Activated CD4-positive, alpha-beta T cell treated with anti-CD3 and anti-CD28 coated beads for 24 hours (primary cell): ENCODE data around the gene SYF2.

Experiments
- DNase-seq, 2 donors: peaks; one replicate each; pipeline ENCODE4 v3.0.0-alpha.2; 2020; ENCODE audit warnings: low read depth in 2 of 2

The SYF2 gene

DNA sequence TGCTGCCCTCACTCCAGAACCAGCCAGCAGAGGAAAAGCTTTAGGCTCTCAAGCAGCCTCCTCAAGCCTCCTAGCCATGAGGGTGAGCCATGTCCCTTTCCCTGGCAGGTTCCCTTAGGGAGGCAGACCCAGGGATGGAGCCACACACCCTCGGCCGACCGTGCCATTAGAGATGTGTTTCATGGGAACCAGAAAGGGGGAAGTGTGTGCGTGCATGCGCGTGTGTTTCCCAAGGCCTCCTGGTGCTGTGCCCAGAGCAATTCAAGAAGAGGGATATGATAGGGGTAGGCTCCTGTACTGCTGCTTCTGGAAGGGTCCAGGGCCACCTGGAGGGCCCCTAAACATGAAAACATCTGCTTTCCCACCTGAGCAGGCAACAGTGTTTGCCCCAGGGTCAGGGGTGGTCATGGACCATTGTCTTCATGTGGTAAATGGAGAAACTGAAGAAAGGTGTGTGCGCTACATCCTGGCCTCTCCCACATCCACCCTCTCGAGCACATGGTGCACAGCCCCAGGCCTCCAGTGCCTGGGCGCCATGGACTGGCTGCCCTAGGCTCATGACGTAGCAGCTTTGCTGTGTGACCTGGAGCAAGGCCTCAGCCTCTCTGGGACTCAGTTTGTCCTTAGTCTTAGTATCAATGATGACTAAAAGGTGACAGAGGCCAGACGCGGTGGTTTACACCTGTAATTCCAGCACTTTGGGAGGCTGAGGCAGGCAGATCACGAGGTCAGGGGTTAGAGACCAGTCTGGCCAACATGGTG, 48.1 kb downstream of the SYF2 start:
- DNase-seq: no peak

DNA sequence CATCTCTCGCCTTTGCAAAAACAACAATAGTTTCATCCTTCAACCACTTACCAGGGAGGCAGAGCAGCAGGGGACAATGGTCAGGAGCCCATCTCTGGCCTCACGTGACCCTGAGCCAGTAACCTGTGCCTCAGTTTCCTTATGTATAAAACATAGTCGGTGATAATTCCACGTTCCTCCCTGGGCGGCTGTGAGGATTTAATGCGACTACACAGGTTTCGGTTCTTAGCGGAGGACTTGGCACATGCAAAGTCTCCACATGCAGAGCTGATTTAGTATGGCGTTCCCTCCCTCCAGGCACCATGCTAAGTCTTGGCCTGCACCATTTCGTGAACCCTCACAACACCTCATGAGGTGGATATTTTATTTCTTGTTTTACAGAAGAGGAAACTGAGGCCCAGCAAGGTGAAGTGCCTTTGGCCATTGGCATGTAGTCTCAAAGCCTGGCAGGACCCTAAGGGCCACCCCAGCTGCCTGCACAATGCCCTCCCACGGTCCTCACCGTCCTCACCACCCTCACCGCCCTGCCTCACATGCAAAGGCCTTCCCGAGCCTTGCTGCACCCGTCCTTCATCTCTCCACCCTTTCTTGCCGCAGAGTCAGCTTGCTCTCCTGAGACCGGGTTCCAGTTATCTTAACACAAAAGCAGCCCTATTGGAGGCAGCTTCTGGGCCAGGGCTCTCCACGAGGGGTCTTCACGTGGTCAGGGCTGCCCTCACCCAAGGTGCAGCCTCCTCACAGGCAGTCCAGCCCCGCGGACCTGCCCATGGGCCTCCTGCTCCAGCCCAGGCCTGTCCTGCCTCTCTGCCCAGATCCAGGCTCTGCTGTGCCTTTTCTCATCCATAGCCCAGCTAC, 48.9 kb downstream of the SYF2 start:
- no peak for DNase-seq

DNA sequence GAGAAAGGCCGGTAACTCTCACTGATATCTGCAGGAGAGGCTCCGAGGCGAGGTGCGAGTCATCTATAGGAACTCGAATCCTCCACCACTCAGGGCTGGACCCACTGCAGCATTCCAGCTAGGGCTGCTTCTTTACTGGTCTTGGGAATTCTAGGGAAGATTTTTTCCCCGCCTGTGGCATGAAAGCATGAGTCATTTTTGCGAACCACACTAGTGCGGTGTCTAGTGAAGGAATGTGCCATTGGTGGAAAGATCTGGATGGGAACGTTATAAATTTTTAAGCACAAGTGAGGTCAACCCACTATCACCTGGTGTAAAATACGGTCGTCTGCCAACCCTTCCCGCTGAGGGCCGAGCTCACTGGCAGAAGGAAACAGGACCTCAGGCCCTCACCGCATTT, 49.7 kb downstream of the SYF2 start:
- no peak for DNase-seq

- DNase-seq: no peak
These were observed 51.3 kb downstream of the SYF2 start for GRCh38 chr1:25180996-25181395.

DNA sequence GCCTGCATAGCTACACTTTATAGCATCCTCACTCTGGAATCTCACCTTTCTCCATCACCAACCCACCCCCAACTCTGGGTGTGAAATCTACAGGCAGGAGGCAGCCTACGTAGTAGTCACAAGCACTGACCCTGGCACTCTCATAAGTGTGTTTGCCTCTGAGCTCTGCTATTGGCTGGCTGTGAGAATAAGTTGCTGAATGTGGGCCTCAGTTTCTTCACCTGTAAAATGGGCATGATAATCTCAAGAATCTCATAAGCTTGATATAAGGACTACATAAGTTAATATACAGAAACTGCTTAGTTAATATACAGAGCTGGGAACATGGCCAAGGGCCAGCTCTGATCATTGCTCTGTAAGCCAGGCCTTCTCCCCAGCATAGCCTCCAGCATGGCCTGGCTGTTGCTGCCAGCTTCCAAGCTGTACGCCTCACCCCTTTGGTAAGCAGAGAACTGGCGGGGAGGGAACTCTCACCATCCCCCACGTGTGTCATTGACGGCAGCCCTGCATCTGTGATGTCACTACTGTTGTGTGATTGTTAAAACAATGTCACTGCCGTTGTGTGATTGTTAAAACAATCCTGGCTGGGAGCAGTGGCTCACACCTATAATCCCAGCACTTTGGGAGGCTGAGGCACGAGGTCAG, 53.3 kb downstream of the SYF2 start:
- DNase-seq: no peak

DNA sequence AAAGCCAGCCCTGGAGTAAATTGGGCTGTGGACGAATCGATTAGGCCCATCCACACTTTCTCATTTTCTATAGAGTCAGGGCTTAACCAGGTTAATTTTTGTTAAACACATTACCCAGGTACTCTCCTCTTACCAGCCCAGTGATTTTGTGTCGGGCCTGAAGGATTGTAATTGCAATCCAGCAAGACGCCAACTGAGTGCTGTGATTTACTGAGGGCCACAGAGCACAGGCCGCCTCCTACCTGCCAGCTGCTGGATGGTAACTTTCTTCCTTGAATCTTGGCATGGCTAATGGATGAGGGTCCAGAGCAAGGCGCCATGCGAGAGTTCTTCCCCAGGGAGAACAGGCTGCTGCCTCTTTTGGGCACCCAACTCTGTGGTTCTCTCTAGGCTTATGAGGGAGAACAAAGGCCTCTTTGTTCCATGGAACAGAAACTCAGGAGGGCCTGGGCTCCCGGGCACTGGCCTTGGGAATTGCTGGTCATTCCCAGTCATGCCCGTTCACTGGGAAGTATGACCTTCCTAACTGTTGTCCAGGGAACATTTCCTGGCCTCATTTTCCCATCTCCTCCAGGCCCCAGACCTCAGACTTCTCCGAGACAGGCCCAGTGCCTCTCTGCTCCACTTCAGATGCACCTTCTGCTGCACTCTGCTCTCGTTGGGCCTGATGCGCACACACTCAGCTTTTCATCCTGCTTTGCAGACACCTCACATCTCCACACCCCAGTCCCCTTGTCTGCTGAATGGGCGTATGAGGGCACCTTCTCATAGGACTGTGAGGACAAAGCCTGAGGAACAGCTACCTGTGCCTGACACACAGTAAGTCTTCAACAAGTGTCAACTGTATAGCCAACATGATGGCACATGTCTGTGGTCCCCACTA, 57.3 kb downstream of the SYF2 start:
- DNase-seq: no peak

GRCh38 chr1:25174363-25174729, 58.0 kb downstream of the SYF2 start:
- no peak for DNase-seq

DNA sequence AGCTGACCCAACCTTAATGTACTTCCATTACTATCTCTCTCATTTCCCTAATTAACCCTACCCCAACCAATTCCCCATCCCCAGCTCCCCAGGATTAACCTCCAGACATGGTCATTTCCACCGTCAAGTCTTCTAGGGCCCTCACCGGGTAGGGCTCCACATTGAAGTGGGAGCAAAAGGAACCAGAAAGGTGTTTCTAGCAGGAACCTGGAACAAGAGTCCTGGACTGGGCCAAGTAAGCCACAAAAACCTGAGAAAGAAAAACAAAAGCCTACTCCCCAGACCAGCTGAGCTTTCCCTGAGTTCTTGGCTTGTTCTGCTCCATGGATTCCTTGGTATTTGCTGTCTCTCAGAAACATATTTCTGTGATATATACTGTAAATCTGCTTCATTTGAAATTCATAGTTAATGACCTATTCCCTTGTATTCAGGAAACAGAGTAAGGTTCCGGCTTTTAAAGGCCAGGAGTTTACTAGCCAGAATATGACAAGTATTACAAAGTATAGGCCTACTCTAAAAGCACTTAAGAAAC, 58.4 kb downstream of the SYF2 start:
- no peak for DNase-seq
